ENCODE results near the gene CDCP1.

Gene CDCP1

GRCh38 chr3:45106874-45107273, 39.3 kb downstream of the CDCP1 start:
- DNase-seq: no peak

- no peak for DNase-seq
Measured at GRCh38 chr3:45105855-45106671, 40.1 kb downstream of the CDCP1 start.

GRCh38 chr3:45104715-45105711, 41.2 kb downstream of the CDCP1 start:
- DNase-seq: no peak

- DNase-seq: no peak
Measured at GRCh38 chr3:45103753-45104714, 42.1 kb downstream of the CDCP1 start.

GRCh38 chr3:45103334-45103733, 42.8 kb downstream of the CDCP1 start:
- DNase-seq: no peak

GRCh38 chr3:45100981-45101407, 45.2 kb downstream of the CDCP1 start:
- DNase-seq: no peak

GRCh38 chr3:45098310-45098709, 47.9 kb downstream of the CDCP1 start:
- no peak for DNase-seq

- no peak for DNase-seq
Measured at GRCh38 chr3:45097296-45097883, 48.8 kb downstream of the CDCP1 start.

GRCh38 chr3:45095916-45096526, 50.2 kb downstream of the CDCP1 start:
- no peak for DNase-seq

GRCh38 chr3:45093176-45093575, 53.0 kb downstream of the CDCP1 start:
- no peak for DNase-seq

- DNase-seq: no peak
Measured at GRCh38 chr3:45092132-45093031, 53.8 kb downstream of the CDCP1 start.

- DNase-seq: no peak
Measured at GRCh38 chr3:45090855-45091254, 55.3 kb downstream of the CDCP1 start.

- peak; percentile 19 for DNase-seq
Measured at GRCh38 chr3:45088543-45089358, 57.4 kb downstream of the CDCP1 start.

- no peak for DNase-seq
Measured at GRCh38 chr3:45087155-45087554, 59.0 kb downstream of the CDCP1 start.

- no peak for DNase-seq
Measured at GRCh38 chr3:45084820-45085816, 61.1 kb downstream of the CDCP1 start.

- DNase-seq: no peak
Measured at GRCh38 chr3:45084361-45084760, 61.8 kb downstream of the CDCP1 start.

- DNase-seq: no peak
Measured at GRCh38 chr3:45083023-45083422, 63.2 kb downstream of the CDCP1 start.

GRCh38 chr3:45082142-45082538, 64.0 kb downstream of the CDCP1 start:
- DNase-seq: no peak

All from NCI-H1105 treated with DMSO at 0.1 percent for 48 hours (cell line).